Smooth muscle cell (in vitro differentiated cells): ENCODE results near the gene SLC26A1. TPM values are rescaled to one million over a fixed set of nuclear protein-coding genes. Genes with fewer than 3 reads are reported as not detected.
A peak's percentile ranks its signal among the peaks of the same experiment; 100 is the strongest.

Experiments used
- DNase-seq: peaks from one replicate; lab custom pipeline; 2025; ENCODE audit not compliant: unreplicated experiment; lab: John Stamatoyannopoulos, UW
- H2AFZ ChIP-seq: fragments of 200-600 bp; sonication (generic); 2 replicates; pipeline ENCODE4 v1.6.0; 2016; ENCODE audit warnings: antibody characterized with exemption, low read depth, mild to moderate bottlenecking
- H3F3A ChIP-seq: fragments of 200-600 bp; sonication (generic); 2 replicates; pipeline ENCODE4 v1.6.0; 2017; ENCODE audit warnings: antibody characterized with exemption, low read depth
- H3K27ac ChIP-seq: fragments of 200-600 bp; sonication (generic); 2 replicates; pipeline ENCODE4 v1.5.1; 2016; ENCODE audit warnings: low read depth, mild to moderate bottlenecking
- H3K27me3 ChIP-seq: fragments of 200-600 bp; sonication (generic); 2 replicates; pipeline ENCODE4 v1.6.1; 2016; ENCODE audit warnings: low read depth, mild to moderate bottlenecking
- H3K36me3 ChIP-seq: fragments of 200-600 bp; sonication (generic); 2 replicates; pipeline ENCODE4 v1.5.1; 2016; ENCODE audit warnings: low read depth
- H3K4me1 ChIP-seq: fragments of 200-600 bp; sonication (generic); 2 replicates; pipeline ENCODE4 v1.5.1; 2016; ENCODE audit warnings: low read depth
- H3K4me2 ChIP-seq: fragments of 200-600 bp; sonication (generic); 2 replicates; pipeline ENCODE4 v1.6.0; 2016; ENCODE audit warnings: mild to moderate bottlenecking
- H3K4me3 ChIP-seq: fragments of 200-600 bp; sonication (generic); 2 replicates; pipeline ENCODE4 v1.5.1; 2016; ENCODE audit warnings: mild to moderate bottlenecking
- H3K79me2 ChIP-seq: fragments of 200-600 bp; sonication (generic); 2 replicates; pipeline ENCODE4 v1.6.0; 2016; ENCODE audit warnings: low read depth, mild to moderate bottlenecking
- H3K9ac ChIP-seq: fragments of 200-600 bp; sonication (generic); 2 replicates; pipeline ENCODE4 v1.6.0; 2016; ENCODE audit warnings: low read depth
- H3K9me3 ChIP-seq: fragments of 200-600 bp; sonication (generic); replicated peaks from 2 replicates; pipeline ENCODE4 v1.5.1; 2016; ENCODE audit warnings: low read depth
- H4K20me1 ChIP-seq: fragments of 200-600 bp; sonication (generic); 2 replicates; pipeline ENCODE4 v1.6.0; 2016; ENCODE audit warnings: low read depth
- WGBS: methylation state at CpG from one replicate; pipeline ENCODE4 v1.1.7; 2016; ENCODE audit warnings: low lambda C conversion rate; 5-methylcytosine and 5-hydroxymethylcytosine counted together
- polyA plus RNA-seq: library from polyadenylated mRNA; unstranded; fragments of >200 nt; fragmentation: Nextera tagmentation; extraction: Ambion mirVana; gene quantifications from 2 replicates; pipeline ENCODE4 v1.2.1, GENCODE V29; 2016
- total RNA-seq: library from RNA; depleted of rRNA; stranded (reverse); fragments of >200 nt; gene quantifications from 2 replicates; pipeline ENCODE4 v1.2.3, GENCODE V29; 2014
- TF ChIP-seq, protein P1 (sequence below): fragments of 200-600 bp; sonication (generic); IDR thresholded peaks from 2 replicates; pipeline ENCODE4 v1.5.1; 2017; ENCODE audit warnings: borderline replicate concordance, mild to moderate bottlenecking, antibody characterized with exemption; ENCODE audit not compliant: insufficient read depth, poor library complexity, severe bottlenecking

The SLC26A1 gene
- total and polyA plus RNA-seq, 2 experiments from 2014 or later: 0.67 to 1.7 TPM

DNA sequence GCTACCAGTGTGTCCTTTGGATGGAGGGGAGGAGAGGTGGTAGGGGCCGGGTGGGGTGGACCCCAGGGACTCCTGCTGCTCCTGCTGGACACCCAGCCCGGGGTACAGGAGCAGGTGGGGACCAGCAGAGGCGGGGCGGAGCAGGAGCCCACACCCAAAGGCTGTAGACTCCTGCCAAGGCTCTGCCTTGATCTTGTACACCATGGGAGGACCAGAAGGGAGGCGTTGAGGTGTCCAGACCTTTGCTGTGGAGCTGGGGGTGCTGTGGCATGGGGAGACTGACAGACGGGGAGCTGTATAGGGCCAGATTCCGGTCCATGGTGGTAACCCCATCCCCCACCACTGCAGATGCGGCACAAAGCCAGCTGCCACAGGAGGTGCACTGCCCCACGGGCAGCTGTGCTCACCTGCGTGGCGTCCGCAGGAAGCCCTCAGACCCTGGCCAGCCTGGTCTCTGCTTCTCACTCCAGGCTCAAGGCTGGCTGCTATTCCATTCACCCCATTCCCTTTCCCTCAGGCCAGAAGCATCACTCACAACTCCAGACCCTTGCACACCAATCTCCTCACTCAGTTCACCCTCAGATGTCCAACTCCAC, 5.0 kb upstream of the SLC26A1 start:
- Histone ChIP-seq H3K4me3 (no peak overlapping the region), H3K4me2 (no peak overlapping the region), H3K27me3 (peaks cover 72% of the 10 kb centered on the region), H3K79me2 (no peaks in the 10 kb centered on the region), H3F3A (no peaks in the 10 kb centered on the region), H4K20me1 (peaks cover 33% of the 10 kb centered on the region), H2AFZ (no peak overlapping the region), H3K9me3 (no peaks in the 10 kb centered on the region), H3K36me3 (no peaks in the 10 kb centered on the region), H3K4me1 (peaks cover 3% of the 10 kb centered on the region), H3K27ac (no peak overlapping the region), H3K9ac (no peak overlapping the region)
- TF ChIP-seq, protein P1, sequence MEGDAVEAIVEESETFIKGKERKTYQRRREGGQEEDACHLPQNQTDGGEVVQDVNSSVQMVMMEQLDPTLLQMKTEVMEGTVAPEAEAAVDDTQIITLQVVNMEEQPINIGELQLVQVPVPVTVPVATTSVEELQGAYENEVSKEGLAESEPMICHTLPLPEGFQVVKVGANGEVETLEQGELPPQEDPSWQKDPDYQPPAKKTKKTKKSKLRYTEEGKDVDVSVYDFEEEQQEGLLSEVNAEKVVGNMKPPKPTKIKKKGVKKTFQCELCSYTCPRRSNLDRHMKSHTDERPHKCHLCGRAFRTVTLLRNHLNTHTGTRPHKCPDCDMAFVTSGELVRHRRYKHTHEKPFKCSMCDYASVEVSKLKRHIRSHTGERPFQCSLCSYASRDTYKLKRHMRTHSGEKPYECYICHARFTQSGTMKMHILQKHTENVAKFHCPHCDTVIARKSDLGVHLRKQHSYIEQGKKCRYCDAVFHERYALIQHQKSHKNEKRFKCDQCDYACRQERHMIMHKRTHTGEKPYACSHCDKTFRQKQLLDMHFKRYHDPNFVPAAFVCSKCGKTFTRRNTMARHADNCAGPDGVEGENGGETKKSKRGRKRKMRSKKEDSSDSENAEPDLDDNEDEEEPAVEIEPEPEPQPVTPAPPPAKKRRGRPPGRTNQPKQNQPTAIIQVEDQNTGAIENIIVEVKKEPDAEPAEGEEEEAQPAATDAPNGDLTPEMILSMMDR: no peak
- 81% methylated on average over 12 of the region's 12 CpGs for WGBS
- no peak for DNase-seq

DNA sequence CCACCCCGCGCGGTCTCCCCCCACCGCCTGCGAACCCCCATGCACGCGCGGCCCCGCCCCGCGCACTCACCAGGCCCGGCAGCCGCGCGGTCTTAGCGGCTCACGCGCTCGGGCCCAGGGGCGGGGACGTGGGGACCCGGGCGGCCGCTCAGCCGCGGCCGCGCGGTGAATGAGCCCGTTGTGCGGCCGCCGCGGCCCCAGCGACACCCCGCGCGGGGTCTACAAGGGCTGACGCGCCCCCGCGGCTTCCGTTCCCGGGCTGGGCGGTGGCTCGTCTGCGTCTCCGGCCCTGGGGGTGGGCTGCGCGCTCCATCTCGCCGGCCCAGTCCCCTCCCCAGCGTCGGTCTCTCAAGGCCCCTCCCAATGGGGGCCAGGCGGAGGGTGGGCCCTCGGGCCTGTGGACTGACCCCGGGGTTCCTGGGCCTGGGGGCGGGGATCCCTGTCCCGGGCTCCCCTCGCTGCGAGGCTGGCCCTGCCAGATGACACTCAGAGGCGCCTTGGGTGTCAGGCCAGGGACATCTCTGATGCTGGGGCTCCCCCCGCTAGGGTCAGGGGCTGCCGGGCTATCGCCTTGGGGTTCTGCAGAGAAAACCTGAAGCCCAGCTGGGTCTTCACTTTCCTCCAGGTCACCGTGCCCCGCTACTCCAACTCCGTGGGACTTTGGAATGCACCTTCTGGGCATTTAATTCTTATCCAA, 4.3 kb upstream of the SLC26A1 start:
- DNase-seq: no peak
- Histone ChIP-seq H3K9ac (no peak overlapping the region), H3F3A (no peaks in the 10 kb centered on the region), H3K27me3 (peaks cover 66% of the 10 kb centered on the region), H3K9me3 (no peaks in the 10 kb centered on the region), H3K79me2 (no peaks in the 10 kb centered on the region), H3K4me1 (peaks cover 3% of the 10 kb centered on the region), H2AFZ (no peak overlapping the region), H3K27ac (no peak overlapping the region), H3K36me3 (no peaks in the 10 kb centered on the region), H3K4me3 (peak overlapping the region; percentile 46), H3K4me2 (peak overlapping the region; percentile 82), H4K20me1 (peaks cover 33% of the 10 kb centered on the region)
- TF ChIP-seq, protein P1: no peak
- 26% methylated on average over 16 of the region's 68 CpGs for WGBS

DNA sequence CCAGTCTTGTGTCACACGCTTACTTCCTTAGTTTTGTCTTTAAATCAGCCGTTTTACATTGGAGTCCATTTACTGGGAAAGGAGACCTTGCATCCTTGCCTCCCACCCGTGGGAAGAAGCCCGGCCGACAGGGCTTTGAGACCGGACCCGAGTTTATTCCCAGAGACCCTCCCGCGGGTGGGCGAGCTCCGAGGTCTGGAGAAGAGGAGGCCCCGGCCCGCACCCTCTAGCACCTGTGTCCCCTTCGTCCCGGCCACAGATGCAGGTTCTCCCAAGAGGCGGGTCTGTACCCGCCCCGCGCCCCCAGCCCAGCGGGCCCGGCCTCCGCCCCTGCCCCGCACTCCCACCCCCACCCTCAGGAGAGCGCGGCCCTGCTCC, 3.8 kb upstream of the SLC26A1 start:
- Histone ChIP-seq H3K4me3 (peak overlapping the region; percentile 46), H3K4me1 (peaks cover 3% of the 10 kb centered on the region), H3K4me2 (peak overlapping the region; percentile 82), H3K9me3 (no peaks in the 10 kb centered on the region), H3K79me2 (no peaks in the 10 kb centered on the region), H2AFZ (no peak overlapping the region), H3K27me3 (peaks cover 60% of the 10 kb centered on the region), H3F3A (no peaks in the 10 kb centered on the region), H3K27ac (no peak overlapping the region), H3K36me3 (no peaks in the 10 kb centered on the region), H4K20me1 (peaks cover 33% of the 10 kb centered on the region), H3K9ac (no peak overlapping the region)
- 27% methylated on average over 15 of the region's 25 CpGs for WGBS
- TF ChIP-seq, protein P1: no peak
- no peak for DNase-seq
